HTR-8/SVneo (cell line): ENCODE results near the gene GALNT18.

Experiments
- DNase-seq: peaks from one replicate; pipeline ENCODE4 v3.0.0; 2011; ENCODE audit warnings: low spot score, mixed read lengths; ENCODE audit not compliant: insufficient read length
- FAIRE-seq: peaks from 2 replicates; lab custom pipeline; 2011; peaks lifted over from hg19 to GRCh38; lab: Jason Lieb, UNC

Gene GALNT18

GRCh38 chr11:11445441-11446185 is 176.2 kb downstream of the GALNT18 start:
- FAIRE-seq, result no peak
- DNase-seq, result no peak

- no peak for FAIRE-seq
- no peak for DNase-seq
Observed at GRCh38 chr11:11444804-11445131, 177.0 kb downstream of the GALNT18 start.

- DNase-seq (peak; percentile 19), FAIRE-seq (no peak)
Observed at GRCh38 chr11:11444027-11444803, 177.6 kb downstream of the GALNT18 start.

GRCh38 chr11:11442791-11443190 is 179.0 kb downstream of the GALNT18 start:
- FAIRE-seq (no peak), DNase-seq (no peak)

GRCh38 chr11:11441516-11441915 is 180.3 kb downstream of the GALNT18 start:
- DNase-seq (no peak), FAIRE-seq (no peak)

GRCh38 chr11:11441091-11441490 is 180.7 kb downstream of the GALNT18 start:
- FAIRE-seq (no peak), DNase-seq (no peak)

- FAIRE-seq (no peak), DNase-seq (no peak)
Observed at GRCh38 chr11:11440144-11440543, 181.7 kb downstream of the GALNT18 start.

- no peak for FAIRE-seq
- DNase-seq, result no peak
Observed at GRCh38 chr11:11439591-11439990, 182.2 kb downstream of the GALNT18 start.

- FAIRE-seq, result no peak
- no peak for DNase-seq
Observed at GRCh38 chr11:11436715-11437313, 185.0 kb downstream of the GALNT18 start.

GRCh38 chr11:11435635-11436034 is 186.2 kb downstream of the GALNT18 start:
- DNase-seq (no peak), FAIRE-seq (no peak)

- DNase-seq (no peak), FAIRE-seq (no peak)
Observed at GRCh38 chr11:11433960-11434359, 187.8 kb downstream of the GALNT18 start.

- DNase-seq (no peak), FAIRE-seq (no peak)
Observed at GRCh38 chr11:11432621-11433319, 189.0 kb downstream of the GALNT18 start.

- no peak for FAIRE-seq
- DNase-seq, result no peak
Observed at GRCh38 chr11:11430431-11430830, 191.4 kb downstream of the GALNT18 start.

GRCh38 chr11:11428714-11429113 is 193.1 kb downstream of the GALNT18 start:
- FAIRE-seq, result no peak
- DNase-seq, result no peak

- no peak for FAIRE-seq
- DNase-seq, result no peak
Observed at GRCh38 chr11:11427542-11427941, 194.3 kb downstream of the GALNT18 start.

GRCh38 chr11:11427140-11427539 is 194.7 kb downstream of the GALNT18 start:
- DNase-seq, result no peak
- no peak for FAIRE-seq

GRCh38 chr11:11426226-11426952 is 195.4 kb downstream of the GALNT18 start:
- FAIRE-seq (no peak), DNase-seq (no peak)

- DNase-seq (no peak), FAIRE-seq (no peak)
Observed at GRCh38 chr11:11425806-11426205, 196.0 kb downstream of the GALNT18 start.

- FAIRE-seq, result no peak
- DNase-seq, result no peak
Observed at GRCh38 chr11:11424688-11425087, 197.1 kb downstream of the GALNT18 start.
